TTC549 (cell line): ENCODE measurements around the gene WNK4.
"Not testable (repeated sequence)": the region's sequence is repeated elsewhere in the genome, so short reads cannot be mapped to it uniquely, and the experiment has no call there.

Source experiments
- FAIRE-seq: peaks from 2 replicates; lab custom pipeline; 2012; peaks lifted over from hg19 to GRCh38; lab: Jason Lieb, UNC

Gene WNK4

DNA sequence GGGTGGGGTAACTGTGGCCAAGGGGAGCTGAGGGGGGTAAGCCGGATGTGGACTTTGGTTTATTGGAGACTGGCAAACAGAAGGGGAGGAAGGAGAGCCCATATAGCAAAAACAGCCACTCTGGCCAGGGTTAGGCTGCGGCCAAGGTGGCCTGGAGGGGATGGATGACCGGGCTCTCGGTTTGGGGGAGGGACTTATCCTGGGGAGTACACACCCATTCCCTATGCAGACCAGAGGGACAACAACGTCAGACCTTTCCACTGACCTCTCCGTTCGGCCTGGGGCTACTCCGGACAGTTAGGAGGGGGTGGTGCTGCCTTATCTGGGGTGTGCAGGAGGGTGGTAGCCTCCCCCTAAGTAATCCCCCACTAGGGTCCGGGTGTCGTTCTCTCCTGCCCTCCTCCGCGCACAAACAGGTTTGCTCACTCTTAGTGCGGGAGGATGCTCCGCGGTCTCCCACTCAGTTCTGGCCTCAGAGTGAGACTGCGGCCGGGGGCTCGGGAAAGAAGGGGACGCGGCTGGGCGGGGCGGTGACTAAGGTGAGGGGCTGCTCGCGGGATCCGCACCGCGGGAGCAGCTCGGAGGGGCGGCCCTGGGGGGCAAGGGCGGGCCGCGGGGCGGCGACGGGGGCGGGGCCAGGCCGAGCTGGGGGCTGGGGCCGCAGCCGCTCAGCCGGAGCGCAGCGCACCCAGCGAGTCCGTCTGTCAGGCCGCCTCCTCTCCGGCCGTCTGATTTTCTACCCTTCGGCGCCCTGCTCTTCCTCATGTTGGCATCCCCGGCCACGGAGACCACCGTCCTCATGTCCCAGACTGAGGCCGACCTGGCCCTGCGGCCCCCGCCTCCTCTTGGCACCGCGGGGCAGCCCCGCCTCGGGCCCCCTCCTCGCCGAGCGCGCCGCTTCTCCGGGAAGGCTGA, at the start of gene WNK4:
Gene WNK4 (plus strand): TSS at position 675 of the 915 bp plus-strand sequence. CDS start 89 bp downstream, at position 764.
- no peak for FAIRE-seq

- no peak for FAIRE-seq
Measured at GRCh38 chr17:42740699-42741098, 39.7 kb upstream of the WNK4 start.

- FAIRE-seq, result not testable (repeated sequence)
Measured at GRCh38 chr17:42742916-42743315, 37.5 kb upstream of the WNK4 start.

DNA sequence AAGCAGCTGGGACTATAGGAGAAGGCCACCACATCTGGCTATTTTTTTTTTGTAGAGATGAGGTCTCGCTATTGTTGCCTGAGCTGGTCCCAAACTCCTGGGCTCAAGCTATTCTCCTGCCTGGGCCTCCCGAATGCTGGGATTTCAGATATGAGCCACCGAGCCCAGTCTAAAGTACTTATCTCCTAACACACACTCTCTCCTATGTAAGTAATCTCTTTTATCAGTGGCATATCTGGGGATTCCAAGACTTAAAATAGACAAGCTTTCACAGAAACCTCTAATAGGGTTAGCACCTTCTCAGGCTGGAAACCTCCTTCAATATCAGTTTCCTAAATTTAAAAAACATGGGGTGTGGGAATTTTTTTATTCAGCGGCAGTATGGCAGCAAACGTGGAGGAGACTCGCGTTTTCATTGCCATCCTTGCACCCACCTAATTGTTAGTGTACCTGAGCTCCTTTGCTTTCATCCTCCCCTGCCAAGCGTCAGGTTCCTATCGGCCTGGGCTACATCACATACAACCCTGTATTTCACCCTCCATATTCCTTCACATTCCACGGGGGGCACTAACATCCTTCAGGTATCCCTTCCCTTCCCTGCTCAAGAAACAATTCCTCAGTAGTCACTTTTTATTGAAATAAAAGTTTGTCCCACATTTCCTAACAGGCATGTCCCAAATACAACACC, 36.7 kb upstream of the WNK4 start:
- no peak for FAIRE-seq

DNA sequence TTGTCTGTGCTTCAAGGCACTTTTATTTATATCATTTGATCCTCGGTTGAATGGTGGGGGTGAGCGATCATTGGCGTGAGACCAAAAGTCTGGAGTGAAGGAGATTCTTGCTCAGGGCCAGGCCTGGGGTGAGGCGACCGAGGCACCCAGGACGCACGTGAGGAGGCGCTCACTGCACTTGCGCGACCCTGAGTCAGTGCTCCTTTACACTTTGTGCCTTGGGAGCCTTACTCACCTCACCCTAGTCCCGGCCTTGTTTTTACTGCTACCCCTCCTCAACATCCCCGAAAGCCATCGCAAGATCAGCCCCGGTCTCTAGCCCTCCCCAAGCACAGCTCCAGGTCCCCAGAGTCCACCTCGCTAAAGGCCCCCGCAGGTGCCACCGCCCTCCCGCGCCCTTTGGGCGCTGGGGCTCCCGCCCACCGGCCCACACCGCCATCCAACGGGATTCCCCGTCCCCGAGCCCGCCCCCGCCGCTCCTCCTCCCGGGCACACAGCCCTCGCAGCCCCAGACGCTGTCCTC, 36.1 kb upstream of the WNK4 start:
- no peak for FAIRE-seq

DNA sequence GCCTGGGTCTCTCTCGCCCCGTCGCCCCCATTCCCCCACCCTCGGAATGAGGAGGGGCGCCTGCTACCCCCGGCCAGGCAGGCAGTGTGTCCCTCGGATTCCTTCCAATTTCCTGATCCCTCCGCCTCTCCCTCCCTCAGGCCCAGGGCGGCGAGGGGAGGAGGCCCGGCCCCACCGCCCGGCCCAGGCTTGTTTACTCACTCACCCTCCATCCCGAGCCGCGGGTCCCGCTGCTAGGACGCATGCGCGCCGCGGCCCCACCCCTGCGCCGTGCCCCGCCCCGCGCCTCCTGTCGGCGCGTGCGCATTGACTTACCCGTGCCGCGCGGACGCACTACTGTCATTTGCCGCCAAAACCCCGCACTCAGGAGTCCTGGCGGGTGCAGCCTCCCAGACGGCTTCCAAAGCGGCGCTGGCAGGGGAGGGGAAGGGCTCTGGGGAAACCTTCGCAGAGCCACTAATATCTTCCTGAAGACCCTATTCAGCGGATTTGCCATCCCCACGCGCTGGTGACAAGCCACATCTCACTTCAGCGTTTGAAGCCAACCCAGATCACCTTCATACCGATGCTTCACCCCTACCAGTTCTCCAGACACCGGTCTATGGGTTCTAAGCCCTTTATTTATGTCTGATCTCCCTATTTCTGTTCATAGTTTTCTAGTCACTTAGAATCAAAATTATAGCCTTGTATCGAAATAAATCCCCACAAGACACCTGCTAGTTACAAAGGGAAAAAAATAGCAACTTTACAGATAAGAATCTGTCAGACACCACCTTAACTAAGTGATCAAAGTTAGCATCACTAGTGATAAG, 35.4 kb upstream of the WNK4 start, which contains the start of gene EZH1:
Gene EZH1 (minus strand): TSS at position 235 of the 812 bp plus-strand sequence. CDS start 16,099 bp downstream, outside the sequence.
- FAIRE-seq, result no peak

DNA sequence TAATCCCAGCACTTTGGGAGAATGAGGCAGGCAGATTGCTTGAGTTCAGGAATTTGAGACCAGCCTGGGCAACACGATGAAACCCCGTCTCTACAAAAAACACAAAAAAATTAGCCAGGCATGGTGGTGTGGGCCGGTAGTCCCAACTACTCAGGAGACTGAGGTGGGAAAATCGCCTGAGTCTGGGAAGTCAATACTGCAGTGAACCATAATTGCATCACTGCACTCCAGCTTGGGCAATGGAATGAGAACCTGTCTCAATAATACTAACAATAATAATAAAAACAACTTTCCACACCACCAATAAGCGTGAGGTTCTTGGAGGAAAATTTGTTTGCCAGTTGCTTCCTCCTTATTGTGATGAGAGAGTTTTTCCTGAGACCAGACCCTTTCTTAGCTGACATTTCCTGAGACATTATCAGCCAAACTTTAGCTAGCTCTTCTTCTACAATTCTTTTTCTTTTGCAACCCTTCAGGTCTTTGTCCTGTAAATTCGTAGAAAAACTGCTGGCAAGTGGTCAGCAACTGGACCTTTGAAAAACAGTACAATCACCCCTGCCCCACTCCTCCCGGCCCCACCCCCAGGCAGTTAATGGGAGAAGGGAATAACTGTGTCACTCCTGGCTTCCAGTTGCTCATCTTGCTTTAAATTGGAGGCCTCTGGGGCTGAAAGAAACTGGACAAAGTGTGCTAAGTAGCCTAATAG, 32.1 kb upstream of the WNK4 start:
- FAIRE-seq, result no peak

- FAIRE-seq, result no peak
Measured at GRCh38 chr17:42748908-42749798, 31.3 kb upstream of the WNK4 start.

DNA sequence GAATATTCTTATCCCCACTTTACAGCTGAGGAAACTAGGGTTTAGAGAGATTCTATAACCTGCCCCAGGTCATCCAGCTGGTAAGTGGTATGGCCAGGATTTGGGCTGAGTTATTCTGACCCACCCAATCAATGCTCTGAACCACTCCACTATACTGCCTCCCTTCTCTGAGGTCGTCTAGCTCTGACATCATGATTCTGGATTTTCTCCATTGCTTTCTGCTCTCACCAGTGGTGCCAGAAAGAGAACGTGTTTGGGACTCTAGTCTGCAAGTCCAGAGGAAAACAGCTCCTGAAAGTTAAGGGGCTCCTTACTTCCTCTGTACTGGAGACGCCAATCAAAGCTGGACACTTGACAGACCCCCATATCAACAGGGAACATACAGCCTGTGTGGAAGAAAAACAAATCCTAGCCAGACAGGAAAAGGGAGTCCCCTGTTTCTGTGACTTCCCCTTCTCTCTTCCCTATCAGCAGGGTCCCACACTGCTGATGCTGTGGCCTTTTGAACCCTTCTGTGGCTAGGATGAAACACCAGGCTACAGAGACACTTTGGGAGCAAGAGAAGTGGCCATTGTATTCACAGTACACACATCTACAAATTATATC, 29.6 kb upstream of the WNK4 start:
- no peak for FAIRE-seq

DNA sequence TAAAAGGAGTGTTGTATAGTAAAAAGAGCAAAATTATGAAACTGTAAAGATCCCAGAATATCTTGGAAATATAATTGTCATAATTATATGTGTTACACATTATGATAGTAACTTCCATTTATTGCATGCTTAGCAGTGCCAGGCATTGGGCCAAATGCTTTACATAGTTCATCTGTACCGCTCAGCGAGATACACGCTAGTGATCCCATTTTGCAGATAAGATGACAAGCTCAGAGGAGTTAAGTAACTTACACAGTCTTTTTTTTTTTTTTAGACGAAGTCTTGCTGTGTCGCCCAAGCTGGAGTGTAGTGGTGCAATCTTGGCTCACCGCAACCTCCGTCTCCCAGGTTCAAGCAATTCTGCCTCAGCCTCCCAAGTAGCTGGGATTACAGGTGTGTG, 28.8 kb upstream of the WNK4 start:
- FAIRE-seq, result no peak

GRCh38 chr17:42754782-42755181, 25.6 kb upstream of the WNK4 start:
- no peak for FAIRE-seq

DNA sequence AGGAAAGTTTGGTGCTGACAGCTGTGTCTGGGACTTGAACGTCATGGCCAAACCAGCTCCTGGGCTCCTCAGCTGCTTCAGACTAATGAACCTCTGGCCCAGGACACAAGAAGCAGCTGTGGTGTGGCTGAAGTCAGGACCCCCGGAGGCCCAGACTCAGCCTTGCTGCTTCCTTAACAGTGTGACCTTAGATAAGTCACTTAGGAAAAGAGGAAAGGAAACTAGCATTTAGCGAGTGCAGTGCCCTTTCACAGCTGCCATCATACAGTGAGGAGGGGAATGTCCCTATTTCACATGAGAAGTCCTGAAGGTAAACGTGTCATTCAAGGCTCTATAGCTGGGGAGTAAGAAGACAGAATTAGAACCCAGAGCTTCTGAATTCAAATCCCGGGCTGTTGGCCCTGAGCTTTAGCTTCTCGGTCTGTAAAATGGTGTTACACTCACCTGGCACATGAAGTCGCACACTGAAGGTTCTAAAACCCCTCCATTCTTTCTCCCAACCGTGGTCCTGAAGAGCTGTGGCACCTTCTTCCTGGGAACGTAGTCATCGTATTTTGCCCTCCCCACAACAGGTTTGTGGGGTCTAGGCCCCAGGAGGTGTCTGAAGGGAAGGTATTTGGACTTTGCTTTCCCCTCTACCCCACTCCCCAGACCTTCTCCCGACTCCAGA, 20.3 kb upstream of the WNK4 start:
- FAIRE-seq, result no peak

- no peak for FAIRE-seq
Measured at GRCh38 chr17:42760652-42761581, 19.5 kb upstream of the WNK4 start, which contains the start of gene RAMP2. TSS of gene RAMP2 (plus strand) at chr17:42761227. CDS start at chr17:42761262, 35 bp downstream.

DNA sequence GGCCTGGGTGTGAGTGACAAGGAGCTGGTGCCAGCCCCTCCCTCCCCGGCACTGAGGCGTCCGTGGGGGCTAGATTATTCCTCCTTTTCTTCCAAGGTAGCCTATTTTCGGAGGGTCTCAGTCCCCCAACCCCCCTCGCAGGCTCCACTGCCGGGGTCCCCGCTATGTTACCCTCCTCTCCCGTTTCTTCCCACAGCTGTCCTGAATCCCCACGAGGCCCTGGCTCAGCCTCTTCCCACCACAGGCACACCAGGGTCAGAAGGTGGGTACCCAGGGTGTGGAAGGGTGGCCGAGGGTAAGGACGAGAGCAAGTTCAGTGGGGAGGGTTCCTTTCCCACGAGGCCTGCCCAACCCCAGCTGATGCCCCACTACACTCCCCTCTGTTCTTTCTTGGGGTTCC, 18.8 kb upstream of the WNK4 start:
- no peak for FAIRE-seq

DNA sequence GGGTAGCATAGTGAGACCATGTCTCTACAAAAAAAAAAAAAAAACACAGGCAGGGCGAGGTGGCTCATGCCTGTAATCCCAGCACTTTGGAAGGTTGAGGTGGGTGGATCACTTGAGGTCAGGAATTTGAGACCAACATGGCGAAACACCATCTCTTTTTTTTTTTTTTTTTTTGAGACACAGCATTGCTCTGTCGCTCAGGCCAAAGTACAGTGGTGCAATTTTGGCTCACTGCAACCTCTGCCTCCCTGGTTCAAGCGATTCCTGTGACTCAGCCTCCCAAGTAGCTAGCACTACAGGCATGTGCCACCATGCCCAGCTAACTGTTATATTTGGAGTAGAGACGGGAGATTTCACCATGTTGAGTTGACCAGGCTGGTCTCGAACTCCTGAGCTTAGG, 14.3 kb upstream of the WNK4 start:
- FAIRE-seq, result no peak

GRCh38 chr17:42767512-42767911, 12.9 kb upstream of the WNK4 start:
- FAIRE-seq, result no peak

GRCh38 chr17:42768006-42768405, 12.4 kb upstream of the WNK4 start:
- FAIRE-seq, result not testable (repeated sequence)

- FAIRE-seq, result not testable (repeated sequence)
Measured at GRCh38 chr17:42769964-42770363, 10.4 kb upstream of the WNK4 start.
